Measurements from ENCODE around the gene HSPG2.
"Not testable (repeated sequence)": the region's sequence is repeated elsewhere in the genome, so short reads cannot be mapped to it uniquely, and the experiment has no call there.

The HSPG2 gene

DNA sequence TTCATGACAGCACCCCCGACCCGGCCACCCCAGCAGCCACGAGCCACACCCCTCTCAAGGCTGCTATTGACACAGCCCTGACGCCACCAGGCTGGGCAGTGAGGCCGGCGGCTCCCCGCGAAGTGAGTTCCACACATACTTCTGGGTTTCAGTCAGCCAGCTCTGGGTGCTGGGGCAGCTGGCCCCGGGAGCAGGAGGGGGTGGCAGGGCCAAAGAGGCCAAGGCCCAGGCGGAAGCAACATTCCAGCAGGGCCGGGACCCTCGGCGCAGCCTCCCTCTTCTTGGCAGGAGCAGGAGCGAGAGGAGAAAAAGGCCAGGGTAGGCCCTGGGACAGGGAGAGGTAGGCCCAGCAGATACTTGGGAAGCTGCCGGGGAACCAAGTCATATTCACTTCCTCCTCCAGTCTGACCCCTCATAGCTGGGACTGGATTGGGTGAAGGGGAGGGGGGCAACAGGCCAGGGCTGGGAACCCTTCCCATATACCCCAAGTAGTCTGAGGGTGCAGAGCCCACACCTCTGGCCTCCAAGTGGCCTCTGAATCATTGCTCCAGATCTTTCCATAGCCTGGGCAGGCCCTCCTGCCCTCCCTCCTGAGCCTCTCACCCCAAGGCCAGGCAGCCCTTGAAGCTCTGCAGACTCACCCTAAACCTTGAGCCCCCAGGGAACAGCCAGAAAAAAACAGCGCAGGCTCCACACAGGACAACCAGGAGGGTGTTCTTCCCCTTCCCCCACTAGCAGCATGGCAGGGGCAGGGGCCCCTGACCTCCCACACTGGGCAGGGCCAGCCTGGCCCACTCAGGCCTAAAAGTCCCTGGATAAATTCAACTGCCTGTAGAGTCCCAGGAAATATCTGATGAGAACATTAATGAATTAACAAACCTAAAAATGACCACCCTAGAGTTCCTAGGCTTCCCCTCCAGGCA, 5.7 kb downstream of the HSPG2 start:
- no peak for DNase-seq

DNA sequence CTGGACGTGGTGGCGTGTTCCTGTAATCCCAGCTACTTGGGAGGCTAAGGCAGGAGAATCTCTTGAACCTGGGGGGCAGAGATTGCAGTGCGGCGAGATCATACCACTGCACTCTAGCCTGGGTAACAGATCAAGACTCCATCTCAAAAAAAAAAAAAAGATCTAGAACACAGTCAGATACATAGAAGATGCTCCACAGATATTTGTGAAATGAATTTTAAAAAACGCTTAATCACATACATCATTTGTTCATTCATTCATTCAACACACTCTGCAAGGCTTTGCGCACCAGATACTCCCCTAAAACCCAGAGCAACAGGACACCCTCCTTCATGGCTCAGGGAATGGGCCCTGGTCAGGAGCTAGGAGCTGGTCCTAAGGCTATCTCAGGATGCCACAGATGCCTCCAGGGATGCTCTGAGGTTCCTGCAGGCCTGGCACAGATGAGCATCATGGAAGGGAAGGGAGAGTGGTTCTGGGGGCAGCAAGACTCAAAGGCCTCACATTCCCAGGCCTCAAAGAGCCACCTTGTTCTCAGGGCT, 6.4 kb downstream of the HSPG2 start:
- no peak for DNase-seq

DNA sequence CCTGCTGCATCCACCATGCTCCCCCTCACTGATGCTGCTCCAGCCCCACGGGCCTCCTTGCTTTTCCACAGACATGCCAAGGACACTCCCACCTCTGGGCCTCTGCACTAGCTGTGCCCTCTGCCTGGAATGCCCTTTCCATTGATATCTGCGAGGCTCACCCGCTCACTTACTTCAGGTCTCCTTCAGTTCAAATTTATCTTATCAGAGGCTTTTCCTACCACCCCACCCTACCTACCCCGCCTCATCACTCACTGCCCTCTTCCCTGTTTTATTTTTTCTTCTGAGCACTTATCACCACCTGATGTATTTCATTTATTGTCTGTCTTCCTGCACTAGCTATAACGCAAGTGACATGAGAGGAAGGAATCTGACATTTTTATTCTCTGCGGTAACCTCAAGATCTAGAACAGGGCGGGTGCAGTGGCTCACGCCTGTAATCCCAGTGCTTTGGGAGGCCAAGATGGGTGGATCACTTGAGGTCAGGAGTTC, 7.0 kb downstream of the HSPG2 start:
- no peak for DNase-seq

DNA sequence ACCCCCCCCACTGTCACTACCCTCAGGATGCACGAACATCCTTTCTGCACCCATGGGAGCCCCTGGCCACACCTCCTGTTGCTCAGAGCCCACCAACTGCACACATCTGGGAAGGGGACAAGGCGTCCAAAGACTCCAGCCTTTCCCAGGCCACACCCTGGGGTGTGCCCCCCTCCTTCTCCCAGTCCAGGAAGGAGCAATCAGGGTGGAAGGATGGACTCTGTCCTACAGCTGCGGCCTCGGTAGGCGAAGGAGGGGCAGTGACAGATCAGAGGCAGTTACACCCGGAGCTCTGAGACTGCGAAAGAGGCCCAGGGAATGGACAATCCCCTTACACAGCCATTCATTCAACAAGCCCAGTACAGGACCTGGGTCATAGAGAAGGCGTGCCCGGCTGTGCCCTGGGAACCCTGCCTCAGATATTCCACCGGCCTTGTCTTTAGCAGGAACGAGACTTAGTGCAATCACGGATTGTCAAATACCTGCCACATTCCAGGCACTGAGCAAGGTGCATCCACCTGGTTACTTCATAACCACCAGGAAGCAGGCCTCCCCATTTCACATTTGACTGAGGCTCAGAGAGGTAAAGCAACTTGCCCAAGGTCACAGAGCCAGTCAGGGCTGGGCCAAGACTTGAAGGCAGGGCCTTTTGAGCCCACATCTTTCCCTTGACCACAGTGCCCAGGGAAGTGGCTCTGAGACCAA, 9.4 kb downstream of the HSPG2 start:
- no peak for DNase-seq

DNA sequence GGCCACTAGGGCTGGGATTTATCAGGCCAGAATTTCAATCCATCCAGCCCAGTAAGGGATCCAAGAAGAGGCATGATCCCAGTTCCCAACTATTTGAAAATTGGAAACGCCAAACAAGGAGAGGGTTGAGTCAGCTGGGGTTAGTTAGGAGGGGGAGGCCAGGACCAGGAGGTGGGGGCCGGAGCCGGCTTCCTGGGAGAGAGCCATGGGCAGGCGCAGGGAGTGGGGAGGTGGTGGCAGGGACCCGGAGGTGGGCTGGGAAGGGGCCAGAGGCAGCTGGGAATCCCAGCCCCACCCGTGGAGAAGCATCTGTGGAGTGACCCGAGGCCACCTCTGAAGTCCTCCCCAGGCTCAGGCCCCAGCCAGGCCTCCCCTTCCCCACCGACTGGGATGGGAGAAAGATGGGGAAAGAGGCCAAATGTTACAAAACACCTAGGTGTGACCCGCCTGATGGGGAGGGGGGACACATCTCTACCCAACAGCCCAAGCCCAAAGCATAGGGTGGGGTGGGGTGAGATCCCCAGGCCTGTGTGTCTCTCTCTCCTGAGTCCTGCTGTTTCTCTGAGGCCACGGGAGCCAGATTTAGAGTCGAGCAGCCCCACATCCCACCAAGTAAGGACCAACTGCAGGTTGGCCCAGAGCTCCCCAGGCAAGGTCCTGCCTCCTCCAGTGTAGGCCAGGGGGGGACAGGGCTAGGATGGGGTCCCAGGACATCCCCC, 10.1 kb downstream of the HSPG2 start:
- DNase-seq, result no peak

DNA sequence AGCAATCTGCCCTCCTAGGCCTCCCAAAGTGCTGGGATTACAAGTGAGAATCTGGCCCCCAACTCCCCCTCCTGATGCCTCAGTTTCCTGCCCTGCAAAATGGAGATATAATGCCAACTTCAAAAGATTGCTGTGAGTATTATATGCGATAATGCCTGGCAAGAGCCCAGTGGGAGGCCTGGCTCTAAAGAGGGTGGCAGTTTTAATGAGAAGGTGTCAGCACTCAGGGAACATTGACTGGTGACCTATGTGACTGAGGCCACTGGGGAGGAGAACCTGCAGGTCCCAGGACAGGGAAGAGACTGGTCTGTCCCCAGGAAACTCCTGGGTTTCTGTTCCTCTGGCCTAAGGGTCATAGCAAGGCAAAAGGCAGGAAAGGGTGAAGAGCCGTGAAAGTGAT, 11.0 kb downstream of the HSPG2 start:
- DNase-seq, result no peak

DNA sequence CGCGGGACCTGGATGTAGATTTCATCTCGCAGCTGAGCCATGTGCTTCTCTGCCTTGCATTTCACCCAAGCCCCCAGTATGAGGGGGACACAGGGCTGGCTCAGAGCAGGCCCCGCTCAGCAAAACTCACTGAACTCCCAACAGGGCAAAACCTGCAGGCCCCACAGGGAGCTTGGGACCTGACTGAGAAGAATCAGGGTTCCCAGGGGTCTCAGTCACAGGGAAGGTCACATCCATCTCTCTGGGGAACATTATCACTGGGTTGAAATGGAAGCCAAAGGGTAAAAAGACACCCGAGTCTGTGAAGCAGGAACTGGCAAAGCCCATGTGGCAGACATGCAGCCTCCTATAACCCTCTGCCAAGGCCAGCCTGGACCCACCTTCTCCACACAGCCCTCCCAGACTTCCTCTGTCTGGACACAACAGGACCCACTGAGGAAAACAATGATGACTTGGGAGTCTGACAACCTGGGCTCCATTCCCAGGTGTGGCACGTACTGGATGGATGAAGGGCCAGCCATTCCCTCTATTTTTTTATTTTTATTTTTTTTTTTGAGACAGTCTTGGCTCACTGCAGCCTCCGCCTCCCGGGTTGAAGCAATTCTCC, 11.7 kb downstream of the HSPG2 start:
- no peak for DNase-seq

DNA sequence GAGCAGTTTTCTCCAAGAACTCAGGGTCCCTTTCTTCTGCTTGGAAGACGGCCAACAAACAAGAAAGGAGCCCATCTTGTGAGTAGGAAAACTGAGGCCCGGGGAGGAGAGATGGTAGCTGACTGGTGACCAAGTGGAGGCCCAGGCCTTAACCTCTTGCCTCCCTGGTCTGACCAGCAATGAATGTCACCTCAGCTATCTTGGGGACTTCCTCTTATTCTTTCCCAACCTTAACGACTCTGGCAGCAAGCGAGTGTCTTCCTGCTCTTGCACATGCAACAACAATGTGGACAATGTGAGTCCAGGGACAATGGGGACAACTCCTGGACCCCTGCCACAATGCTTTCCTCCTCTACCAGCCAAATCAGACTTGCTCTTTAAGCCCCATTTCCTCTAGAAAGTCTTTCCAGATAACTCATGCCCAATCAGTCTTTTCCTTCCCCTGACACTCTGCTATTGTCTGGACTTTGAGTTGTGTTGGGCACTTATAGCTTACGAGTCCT, 12.6 kb downstream of the HSPG2 start:
- DNase-seq, result no peak

DNA sequence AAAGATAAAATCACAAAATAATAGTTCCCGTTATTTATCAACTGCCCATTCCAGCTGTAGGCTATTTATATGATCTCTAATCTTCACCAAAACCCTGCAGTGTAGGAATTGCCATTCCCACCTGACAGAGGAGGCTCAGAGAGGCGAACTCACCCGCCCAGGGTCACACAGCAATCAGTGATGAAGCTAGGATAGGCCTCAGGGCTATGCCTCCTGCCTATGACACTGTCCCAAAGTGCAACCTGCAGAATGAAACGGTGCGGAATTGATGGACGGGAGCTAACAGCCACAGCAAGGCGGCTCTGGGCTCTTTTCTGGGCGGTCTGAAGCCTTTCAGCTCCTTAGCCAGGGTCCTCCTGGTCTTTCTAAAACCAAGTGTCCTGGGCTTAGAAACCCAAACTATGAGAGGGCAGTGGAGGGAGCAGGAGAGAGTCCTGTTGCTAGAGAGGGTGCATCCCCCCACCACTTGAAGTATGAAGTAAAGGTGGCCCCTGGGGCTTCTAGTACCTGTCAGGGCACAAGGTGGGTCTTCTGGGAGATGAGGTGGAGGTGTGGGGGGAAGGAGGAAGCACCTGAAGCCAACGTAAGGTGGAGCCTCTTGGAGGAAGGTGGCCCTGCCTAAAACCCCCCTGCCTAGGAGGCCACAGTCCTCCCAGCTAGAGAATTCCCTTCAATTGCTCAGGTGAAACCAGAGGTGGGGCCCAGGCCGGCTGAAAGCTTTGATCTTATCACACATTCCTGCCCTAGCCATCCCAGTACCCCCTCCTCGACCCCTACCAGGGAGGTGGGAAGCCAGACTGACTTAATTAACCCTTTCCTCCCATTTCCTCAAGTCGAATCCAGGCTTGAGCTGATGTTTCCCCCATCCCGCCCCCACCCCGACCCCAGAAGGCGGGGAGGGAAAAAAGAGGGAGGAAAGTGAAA, 14.8 kb downstream of the HSPG2 start:
- DNase-seq, result no peak

DNA sequence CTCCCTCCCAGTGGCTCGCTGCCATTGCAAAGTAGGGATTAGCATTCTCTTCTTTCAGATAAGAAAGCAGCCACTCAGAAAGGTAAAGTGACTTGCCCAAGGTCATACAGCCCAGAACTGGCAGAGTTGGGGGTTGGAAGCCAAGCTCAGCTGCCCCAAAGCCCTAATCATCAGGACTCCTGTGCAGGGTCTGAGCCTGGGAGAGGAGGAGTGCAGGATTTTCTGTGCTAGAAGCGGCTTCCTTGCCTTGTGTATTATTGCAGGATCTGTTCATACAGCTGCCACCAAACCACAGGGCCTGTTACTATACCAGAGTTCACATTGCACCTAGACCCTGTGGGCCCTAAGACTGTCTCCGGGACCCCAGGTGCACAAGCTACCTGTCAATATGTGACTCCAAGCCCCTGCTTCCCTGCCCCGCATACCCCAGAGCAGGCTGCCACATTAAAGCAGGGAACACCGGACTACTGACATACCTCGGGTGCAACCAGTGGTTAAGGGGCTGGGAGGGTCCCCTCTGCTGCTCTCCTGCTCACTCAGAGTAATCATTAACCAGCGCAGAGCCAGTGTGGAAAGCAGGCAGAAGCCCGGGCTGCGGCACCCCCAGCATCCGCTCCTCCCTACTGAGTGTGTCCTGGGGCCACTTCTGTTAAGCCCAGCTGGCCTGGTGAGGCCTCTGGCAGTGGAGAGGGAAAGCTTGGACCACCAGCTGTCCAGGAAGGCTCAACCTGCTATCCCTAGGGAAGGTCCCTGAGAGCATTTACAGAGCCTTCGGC, 15.8 kb downstream of the HSPG2 start:
- no peak for DNase-seq

DNA sequence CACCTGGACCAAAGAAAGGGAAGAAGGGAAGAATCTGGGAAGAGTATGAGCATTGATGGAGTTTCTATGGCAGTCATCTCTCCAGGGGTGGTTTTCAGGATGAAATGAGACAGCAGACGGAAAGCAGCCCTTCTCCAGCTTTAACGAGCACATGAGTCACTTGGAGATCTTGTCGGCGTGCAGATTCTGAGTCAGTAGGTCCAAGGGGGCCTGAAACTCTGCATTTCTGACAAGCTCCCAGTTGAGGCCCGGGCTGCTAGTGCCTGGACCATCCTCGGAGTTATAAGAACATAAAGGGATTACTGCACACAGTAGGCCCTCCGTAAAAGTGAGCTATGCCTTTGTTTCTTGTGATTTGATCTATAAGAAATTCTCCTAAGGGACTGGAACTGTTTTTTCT, 17.6 kb downstream of the HSPG2 start:
- DNase-seq, result no peak

DNA sequence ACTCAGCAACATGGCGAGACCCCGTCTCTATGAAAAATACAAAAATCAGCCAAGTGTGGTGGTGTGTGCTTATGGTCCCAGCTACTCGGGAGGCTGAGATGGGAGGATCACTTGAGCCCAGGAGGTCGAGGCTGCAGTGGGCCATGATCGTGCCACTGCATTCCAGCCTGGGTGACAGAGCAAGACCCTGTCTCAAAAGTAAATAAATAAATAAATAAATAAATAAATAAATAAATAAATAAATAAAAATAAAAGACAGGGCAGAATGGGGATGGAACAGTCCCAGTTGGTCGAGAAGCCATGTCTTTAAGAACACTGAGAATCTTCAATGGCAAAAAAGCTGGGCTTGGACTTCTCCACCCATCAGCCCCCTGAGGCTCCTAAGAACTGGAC, 19.9 kb downstream of the HSPG2 start:
- DNase-seq, result not testable (repeated sequence)

DNA sequence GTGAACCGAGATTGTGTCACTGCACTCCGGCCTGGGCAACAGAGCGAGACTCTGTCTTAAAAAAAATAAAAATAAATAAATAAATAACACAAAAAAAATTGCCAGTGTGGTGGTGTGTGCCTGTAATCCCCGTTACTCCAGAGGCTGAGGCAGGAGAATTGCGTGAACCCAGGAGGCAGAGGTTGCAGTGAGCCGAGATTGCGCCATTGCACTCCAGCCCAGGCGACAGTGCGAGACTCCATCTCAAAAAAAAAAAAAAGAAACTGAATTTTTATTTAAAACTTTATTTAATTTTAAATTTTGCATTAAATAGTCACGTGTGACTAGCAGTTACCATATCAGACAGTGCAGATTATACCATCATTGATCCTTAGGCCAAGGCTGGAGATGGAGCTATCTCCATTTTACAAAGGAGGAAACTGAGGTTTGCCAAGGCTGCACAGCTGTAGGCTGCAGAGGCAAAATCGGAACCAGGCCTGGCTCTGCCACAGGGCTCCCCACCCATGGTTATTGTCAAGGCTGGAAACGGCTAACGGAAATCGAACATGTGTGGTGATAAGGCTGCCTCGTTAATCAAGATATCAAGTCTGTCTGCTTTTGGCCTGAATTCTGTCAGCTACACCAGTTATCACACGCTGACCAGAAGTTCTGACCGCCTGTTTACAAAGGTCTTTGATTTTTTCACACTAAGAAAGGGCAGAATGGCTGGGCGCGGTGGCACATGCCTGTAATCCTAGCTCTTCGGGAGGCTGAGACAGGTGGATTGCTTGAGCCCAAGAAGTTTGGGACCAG, 20.5 kb downstream of the HSPG2 start:
- no peak for DNase-seq

DNA sequence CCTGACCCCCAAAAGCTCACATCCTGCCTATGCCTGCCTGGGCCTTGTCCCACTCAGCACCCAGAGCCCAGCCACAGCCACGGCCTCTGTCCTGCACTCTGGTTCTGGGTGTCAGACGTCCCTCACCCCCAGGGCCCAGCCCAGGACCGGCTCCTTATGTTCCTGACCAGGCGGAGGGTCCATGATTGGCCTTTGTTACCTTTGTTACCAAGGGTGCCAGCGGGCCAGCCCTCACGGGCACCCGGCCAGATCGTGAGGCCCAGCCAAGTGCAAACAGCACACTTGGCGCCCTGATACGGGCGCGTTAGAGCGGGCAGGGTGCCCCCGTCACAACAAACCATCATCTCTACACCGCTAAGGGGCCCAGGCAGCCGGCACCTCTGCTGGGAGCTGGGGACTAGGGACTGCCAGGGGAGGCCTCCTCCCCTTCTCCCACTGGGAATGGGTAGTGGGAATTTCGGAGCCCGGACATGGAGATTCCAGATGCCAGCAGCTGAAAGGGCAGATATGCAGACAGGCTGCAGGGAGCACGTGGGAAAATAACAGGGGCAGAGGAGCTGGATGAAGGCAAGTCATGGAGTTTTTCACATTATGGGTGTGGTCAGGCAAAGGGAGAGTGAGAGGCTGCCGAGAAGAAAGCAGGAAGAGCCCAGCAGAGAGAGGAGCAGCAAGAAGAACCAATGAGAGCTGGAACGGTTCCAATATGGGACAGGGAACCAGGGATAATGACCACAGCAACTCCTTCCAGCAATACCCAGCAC, 22.1 kb downstream of the HSPG2 start:
- no peak for DNase-seq

DNA sequence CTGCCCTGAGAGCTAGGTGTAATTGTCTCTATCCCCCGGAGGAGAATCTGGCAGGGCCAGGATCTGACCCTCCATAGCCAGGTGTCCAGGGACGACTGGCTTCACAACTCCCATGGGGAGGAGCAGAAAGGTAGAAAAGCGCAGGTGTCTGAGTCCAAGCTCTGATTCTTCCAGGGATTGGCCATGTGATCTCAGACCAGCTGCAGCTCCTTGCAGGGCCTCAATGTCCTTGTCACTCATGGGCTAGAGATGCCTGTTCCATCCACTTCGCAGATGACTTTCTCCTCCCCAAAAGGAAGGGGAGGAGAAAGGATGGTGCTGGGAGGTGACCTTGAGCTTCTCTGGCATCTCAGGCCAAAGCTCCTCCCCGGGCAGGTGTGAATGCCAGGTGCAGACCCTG, 22.7 kb downstream of the HSPG2 start:
- DNase-seq, result no peak

DNA sequence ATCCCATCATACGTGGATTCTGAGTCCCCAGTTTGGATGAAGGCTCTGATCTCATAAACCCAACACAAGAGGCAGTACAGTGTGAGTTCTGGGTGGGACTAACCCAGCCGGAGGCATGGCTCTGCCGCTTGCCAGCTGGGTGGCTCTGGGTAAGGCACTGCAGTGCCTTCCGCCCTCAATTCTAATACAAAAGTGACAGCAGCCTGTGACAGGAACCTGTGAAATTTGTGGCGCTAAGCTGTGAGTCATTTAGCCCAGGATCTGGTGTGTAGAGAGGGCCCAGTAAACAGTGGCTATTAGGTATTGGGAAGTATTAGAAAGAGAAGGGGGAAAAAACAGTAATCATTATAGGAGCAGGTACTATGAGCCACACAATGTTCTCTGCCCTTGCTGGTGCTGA, 23.3 kb downstream of the HSPG2 start:
- DNase-seq, result no peak

DNA sequence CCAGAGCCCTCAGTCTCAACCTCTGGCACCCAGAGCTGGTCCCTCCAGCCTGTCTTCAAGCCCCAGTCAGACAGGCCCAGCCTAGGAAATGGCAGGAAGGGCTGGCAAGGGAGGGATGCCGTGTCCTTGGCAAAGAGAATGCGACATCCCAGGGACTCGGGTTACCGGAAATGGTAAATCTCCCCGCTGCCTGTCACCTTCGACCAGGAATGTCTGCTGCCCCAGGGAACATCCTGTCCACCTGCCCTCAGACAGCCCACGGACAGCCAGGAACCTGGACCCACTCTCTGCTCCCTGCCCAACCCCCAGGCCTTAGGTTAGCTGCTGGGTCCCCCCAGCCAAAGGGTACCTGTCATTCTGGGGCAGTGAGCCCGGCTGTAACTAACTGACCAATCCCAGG, 23.9 kb downstream of the HSPG2 start:
- no peak for DNase-seq

DNA sequence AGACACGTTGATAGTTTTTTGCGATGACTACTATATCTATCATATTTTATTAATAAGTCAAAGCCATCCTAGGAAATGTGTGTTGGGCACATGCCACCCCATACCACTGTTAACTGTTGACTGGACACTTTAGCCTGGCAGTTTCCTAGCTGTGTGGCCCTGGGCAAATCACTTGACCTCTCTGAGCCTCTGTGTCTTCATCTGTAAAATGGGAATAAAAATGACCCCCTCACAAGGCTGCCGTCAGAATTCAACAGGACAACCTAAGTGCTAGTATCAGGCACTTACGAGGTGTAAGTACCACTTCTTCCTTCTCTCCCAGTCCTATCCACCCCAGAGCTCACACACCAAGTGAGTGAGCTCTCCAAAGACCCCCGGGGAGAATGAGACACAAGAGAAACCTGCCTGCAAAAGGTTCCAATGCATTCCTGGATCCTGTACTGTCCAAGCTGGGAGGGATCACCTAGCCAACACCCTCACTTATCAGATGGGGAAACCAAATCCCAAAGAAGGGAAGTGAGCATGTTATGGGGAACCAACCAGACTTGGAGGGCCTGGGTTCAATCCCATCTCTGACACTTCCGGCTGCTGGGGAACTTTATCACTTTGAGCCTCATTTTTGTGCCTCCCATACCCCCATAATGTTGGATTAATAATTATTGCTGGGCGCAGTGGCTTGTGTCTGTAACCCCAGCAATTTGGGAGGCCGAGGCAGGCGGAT, 24.9 kb downstream of the HSPG2 start:
- DNase-seq, result no peak

Data from activated effector memory CD4-positive, alpha-beta T cell treated with Interleukin-2 at 50 U/mL for 16 hours (primary cell).